Smooth muscle cell (in vitro differentiated cells): ENCODE data around the gene UAP1L1. TPM values are rescaled to one million over a fixed set of nuclear protein-coding genes. Genes with fewer than 3 reads are reported as not detected.

Source experiments
- DNase-seq: peaks from one replicate; lab custom pipeline; 2025; ENCODE audit not compliant: unreplicated experiment; lab: John Stamatoyannopoulos, UW
- H2AFZ ChIP-seq: fragments of 200-600 bp; sonication (generic); 2 replicates; pipeline ENCODE4 v1.6.0; 2016; ENCODE audit warnings: antibody characterized with exemption, low read depth, mild to moderate bottlenecking
- H3F3A ChIP-seq: fragments of 200-600 bp; sonication (generic); 2 replicates; pipeline ENCODE4 v1.6.0; 2017; ENCODE audit warnings: antibody characterized with exemption, low read depth
- H3K27ac ChIP-seq: fragments of 200-600 bp; sonication (generic); 2 replicates; pipeline ENCODE4 v1.5.1; 2016; ENCODE audit warnings: low read depth, mild to moderate bottlenecking
- H3K27me3 ChIP-seq: fragments of 200-600 bp; sonication (generic); 2 replicates; pipeline ENCODE4 v1.6.1; 2016; ENCODE audit warnings: low read depth, mild to moderate bottlenecking
- H3K36me3 ChIP-seq: fragments of 200-600 bp; sonication (generic); 2 replicates; pipeline ENCODE4 v1.5.1; 2016; ENCODE audit warnings: low read depth
- H3K4me1 ChIP-seq: fragments of 200-600 bp; sonication (generic); 2 replicates; pipeline ENCODE4 v1.5.1; 2016; ENCODE audit warnings: low read depth
- H3K4me2 ChIP-seq: fragments of 200-600 bp; sonication (generic); 2 replicates; pipeline ENCODE4 v1.6.0; 2016; ENCODE audit warnings: mild to moderate bottlenecking
- H3K4me3 ChIP-seq: fragments of 200-600 bp; sonication (generic); 2 replicates; pipeline ENCODE4 v1.5.1; 2016; ENCODE audit warnings: mild to moderate bottlenecking
- H3K79me2 ChIP-seq: fragments of 200-600 bp; sonication (generic); 2 replicates; pipeline ENCODE4 v1.6.0; 2016; ENCODE audit warnings: low read depth, mild to moderate bottlenecking
- H3K9ac ChIP-seq: fragments of 200-600 bp; sonication (generic); 2 replicates; pipeline ENCODE4 v1.6.0; 2016; ENCODE audit warnings: low read depth
- H3K9me3 ChIP-seq: fragments of 200-600 bp; sonication (generic); replicated peaks from 2 replicates; pipeline ENCODE4 v1.5.1; 2016; ENCODE audit warnings: low read depth
- H4K20me1 ChIP-seq: fragments of 200-600 bp; sonication (generic); 2 replicates; pipeline ENCODE4 v1.6.0; 2016; ENCODE audit warnings: low read depth
- WGBS: methylation state at CpG from one replicate; pipeline ENCODE4 v1.1.7; 2016; ENCODE audit warnings: low lambda C conversion rate; 5-methylcytosine and 5-hydroxymethylcytosine counted together
- polyA plus RNA-seq: library from polyadenylated mRNA; unstranded; fragments of >200 nt; fragmentation: Nextera tagmentation; extraction: Ambion mirVana; gene quantifications from 2 replicates; pipeline ENCODE4 v1.2.1, GENCODE V29; 2016
- total RNA-seq: library from RNA; depleted of rRNA; stranded (reverse); fragments of >200 nt; gene quantifications from 2 replicates; pipeline ENCODE4 v1.2.3, GENCODE V29; 2014
- TF ChIP-seq, protein P1 (sequence below): fragments of 200-600 bp; sonication (generic); IDR thresholded peaks from 2 replicates; pipeline ENCODE4 v1.5.1; 2017; ENCODE audit warnings: borderline replicate concordance, mild to moderate bottlenecking, antibody characterized with exemption; ENCODE audit not compliant: insufficient read depth, poor library complexity, severe bottlenecking

UAP1L1 gene
- total and polyA plus RNA-seq, 2 experiments from 2014 or later: 5.8 to 23.8 TPM

DNA sequence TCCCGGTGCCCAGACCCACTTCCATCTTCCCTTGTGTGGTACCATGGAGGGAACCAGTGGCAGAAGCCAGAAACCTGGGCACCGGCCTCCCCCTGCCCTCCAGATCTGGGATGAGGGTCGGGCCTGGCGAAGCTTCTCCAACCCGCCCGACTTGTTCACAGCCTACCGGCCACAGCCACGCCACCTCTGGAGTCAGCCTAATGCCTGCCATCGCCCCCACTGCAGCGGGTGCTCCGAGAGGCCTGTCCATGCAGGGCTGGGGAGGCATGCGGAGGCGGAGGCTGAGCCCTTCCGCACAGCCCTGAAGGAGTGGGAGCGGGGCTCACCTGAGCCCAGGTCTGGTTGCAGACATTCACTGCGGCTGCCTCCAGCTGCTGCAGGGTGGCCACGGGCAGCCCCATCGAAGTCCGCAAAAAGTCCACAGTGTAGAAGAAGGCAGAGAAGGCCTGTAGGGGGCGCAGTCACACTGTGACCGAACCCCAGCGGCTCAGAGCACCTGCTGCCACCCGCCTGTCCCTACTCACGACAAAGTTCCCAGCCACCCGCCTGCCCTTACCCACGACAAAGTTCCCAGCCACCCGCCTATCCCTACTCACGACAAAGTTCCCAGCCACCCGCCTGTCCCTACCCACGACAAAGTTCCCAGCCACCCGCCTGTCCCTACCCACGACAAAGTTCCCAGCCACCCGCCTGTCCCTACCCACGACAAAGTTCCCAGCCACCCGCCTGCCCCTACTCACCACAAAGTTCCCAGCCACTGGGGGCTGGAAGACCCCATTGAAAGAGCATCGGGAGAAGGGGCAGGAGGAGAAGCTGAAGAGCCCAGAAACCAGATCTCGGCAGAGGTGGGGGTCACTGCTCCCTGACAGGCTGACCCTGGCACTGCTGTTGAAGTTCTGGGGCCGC is 27.5 kb upstream of the UAP1L1 start:
- no peaks in the 10 kb centered on the region for H3K36me3 ChIP-seq
- H2AFZ ChIP-seq: no peak overlapping the region
- H4K20me1 ChIP-seq: peaks cover 4% of the 10 kb centered on the region
- H3K9ac ChIP-seq: no peak overlapping the region
- H3K4me2 ChIP-seq: no peak overlapping the region
- H3K4me3 ChIP-seq: no peak overlapping the region
- H3F3A ChIP-seq: no peaks in the 10 kb centered on the region
- 53% methylated on average over 33 of the region's 38 CpGs for WGBS
- H3K4me1 ChIP-seq: peaks cover 21% of the 10 kb centered on the region
- H3K27ac ChIP-seq: no peak overlapping the region
- peaks cover 80% of the 10 kb centered on the region for H3K27me3 ChIP-seq
- H3K79me2 ChIP-seq: no peaks in the 10 kb centered on the region
- DNase-seq: peak; percentile 13
- H3K9me3 ChIP-seq: no peaks in the 10 kb centered on the region
- TF ChIP-seq, protein P1, sequence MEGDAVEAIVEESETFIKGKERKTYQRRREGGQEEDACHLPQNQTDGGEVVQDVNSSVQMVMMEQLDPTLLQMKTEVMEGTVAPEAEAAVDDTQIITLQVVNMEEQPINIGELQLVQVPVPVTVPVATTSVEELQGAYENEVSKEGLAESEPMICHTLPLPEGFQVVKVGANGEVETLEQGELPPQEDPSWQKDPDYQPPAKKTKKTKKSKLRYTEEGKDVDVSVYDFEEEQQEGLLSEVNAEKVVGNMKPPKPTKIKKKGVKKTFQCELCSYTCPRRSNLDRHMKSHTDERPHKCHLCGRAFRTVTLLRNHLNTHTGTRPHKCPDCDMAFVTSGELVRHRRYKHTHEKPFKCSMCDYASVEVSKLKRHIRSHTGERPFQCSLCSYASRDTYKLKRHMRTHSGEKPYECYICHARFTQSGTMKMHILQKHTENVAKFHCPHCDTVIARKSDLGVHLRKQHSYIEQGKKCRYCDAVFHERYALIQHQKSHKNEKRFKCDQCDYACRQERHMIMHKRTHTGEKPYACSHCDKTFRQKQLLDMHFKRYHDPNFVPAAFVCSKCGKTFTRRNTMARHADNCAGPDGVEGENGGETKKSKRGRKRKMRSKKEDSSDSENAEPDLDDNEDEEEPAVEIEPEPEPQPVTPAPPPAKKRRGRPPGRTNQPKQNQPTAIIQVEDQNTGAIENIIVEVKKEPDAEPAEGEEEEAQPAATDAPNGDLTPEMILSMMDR: peak; percentile 37

- Histone ChIP-seq H4K20me1 (no peaks in the 10 kb centered on the region), H3K4me3 (no peak overlapping the region), H3K27ac (no peak overlapping the region), H3K79me2 (no peaks in the 10 kb centered on the region), H3K36me3 (no peaks in the 10 kb centered on the region), H3F3A (no peaks in the 10 kb centered on the region), H3K9me3 (no peaks in the 10 kb centered on the region), H3K4me1 (peaks cover 16% of the 10 kb centered on the region), H3K4me2 (no peak overlapping the region), H3K9ac (no peak overlapping the region), H3K27me3 (peaks cover 80% of the 10 kb centered on the region), H2AFZ (no peak overlapping the region)
- no peak for DNase-seq
- WGBS: 86% methylated on average over 5 of the region's 5 CpGs
- TF ChIP-seq, protein P1: no peak
These were observed 26.7 kb upstream of the UAP1L1 start for GRCh38 chr9:137050570-137050969.

DNA sequence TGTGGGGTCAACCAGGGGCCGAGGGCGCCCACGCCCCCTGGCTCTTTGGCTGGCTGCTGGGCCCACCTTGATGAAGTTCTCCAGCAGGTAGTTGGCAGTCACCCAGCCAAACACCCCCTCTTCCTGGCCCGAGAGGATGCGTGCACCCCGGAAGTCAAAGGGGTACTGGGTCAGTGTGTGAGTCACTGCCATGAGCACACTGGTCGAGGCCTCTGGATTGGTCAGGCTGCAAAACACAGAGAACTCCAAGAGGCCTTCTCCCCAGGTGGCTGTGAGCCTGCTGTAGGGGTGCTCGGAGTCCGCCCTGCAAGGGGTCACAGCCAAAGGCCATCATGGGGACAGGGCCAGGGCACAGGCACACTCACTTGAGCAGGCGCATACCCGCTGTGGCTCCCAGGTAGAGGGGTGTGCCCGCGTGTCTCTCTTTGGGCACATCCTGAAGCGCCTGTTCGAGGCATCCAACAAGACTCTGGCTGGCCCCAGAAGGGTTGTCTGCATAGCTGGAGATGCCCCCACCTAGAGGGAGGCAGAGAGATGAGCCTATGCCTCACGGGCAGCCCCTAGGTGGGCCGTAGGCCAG is 26.1 kb upstream of the UAP1L1 start:
- Histone ChIP-seq H3K4me1 (peaks cover 11% of the 10 kb centered on the region), H3F3A (no peaks in the 10 kb centered on the region), H4K20me1 (no peaks in the 10 kb centered on the region), H3K9ac (no peak overlapping the region), H2AFZ (no peak overlapping the region), H3K4me3 (no peak overlapping the region), H3K79me2 (no peaks in the 10 kb centered on the region), H3K27me3 (peaks cover 78% of the 10 kb centered on the region), H3K4me2 (no peak overlapping the region), H3K27ac (no peak overlapping the region), H3K9me3 (no peaks in the 10 kb centered on the region), H3K36me3 (no peaks in the 10 kb centered on the region)
- TF ChIP-seq, protein P1: no peak
- WGBS: 94% methylated on average over 17 of the region's 17 CpGs
- DNase-seq: no peak

GRCh38 chr9:137052293-137052692 is 25.0 kb upstream of the UAP1L1 start:
- Histone ChIP-seq H3K4me3 (no peak overlapping the region), H3K79me2 (no peaks in the 10 kb centered on the region), H3K4me1 (peaks cover 9% of the 10 kb centered on the region), H3K36me3 (no peaks in the 10 kb centered on the region), H3K4me2 (no peak overlapping the region), H3K9me3 (no peaks in the 10 kb centered on the region), H3K27ac (no peak overlapping the region), H3K27me3 (peaks cover 72% of the 10 kb centered on the region), H3F3A (no peaks in the 10 kb centered on the region), H2AFZ (no peak overlapping the region), H3K9ac (no peak overlapping the region), H4K20me1 (no peaks in the 10 kb centered on the region)
- TF ChIP-seq, protein P1: no peak
- DNase-seq: no peak
- 88% methylated on average over 7 of the region's 8 CpGs for WGBS
